ENCODE results near the gene LGI2.

The LGI2 gene

DNA sequence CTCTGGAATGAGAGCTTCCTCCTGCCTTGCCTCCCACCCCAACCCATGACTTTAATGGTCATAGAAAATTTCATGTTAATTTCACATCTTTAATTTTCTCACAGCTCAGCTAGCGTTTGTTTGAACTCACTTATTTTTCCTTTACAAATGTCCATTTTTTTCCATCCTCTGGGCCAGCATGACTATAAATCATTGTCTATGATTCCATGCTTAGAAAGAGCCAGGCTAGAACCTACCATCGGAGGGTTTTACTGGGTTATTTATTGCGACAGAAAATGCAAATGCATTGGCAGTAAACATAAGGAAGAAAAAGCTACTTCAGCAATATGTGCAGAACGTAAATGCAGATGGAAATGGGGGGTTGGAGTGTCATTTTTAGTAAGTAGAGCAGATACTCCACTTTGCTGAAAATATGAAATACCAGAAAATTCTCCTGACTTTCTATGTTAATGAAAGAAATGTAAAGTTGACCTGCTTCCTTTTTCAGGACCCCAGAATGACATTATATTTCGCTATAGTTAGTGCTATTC lies 37.1 kb downstream of the LGI2 start:
- Mint-ChIP-seq H3K27me3 (peaks cover 4% of the 10 kb centered on the region), H3K9me3 (no peaks in the 10 kb centered on the region), H3K4me1 (ENCODE audit: low read depth) (no peaks in the 10 kb centered on the region), H3K27ac (no peak overlapping the region), H3K4me3 (no peak overlapping the region), H3K36me3 (ENCODE audit: low read depth) (no peaks in the 10 kb centered on the region)
- no peak for DNase-seq

DNA sequence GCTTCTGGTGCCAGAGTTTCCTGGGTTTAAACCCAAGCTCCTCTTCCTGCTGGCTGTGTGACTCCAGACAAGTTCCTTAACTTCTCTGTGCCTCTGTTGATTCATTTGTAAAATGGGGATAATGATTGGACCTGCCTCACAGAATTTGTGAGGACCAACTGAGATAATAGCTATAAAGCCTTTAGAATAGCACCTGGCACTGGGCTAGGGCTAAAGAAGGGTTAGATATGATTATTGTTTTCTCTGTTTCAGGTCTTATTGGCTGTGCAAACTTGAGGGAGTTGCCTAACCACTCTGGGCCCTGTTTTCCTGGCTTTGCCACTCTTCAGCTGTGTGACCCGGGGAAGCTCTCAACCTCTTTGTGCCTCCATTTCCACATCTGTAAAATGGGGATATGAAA lies 37.8 kb downstream of the LGI2 start:
- H3K4me3 Mint-ChIP-seq = no peak overlapping the region
- H3K36me3 Mint-ChIP-seq (ENCODE audit: low read depth) = no peaks in the 10 kb centered on the region
- H3K27ac Mint-ChIP-seq = no peak overlapping the region
- no peaks in the 10 kb centered on the region for H3K9me3 Mint-ChIP-seq
- no peaks in the 10 kb centered on the region for H3K4me1 Mint-ChIP-seq (ENCODE audit: low read depth)
- H3K27me3 Mint-ChIP-seq = peaks cover 4% of the 10 kb centered on the region
- DNase-seq = no peak

DNA sequence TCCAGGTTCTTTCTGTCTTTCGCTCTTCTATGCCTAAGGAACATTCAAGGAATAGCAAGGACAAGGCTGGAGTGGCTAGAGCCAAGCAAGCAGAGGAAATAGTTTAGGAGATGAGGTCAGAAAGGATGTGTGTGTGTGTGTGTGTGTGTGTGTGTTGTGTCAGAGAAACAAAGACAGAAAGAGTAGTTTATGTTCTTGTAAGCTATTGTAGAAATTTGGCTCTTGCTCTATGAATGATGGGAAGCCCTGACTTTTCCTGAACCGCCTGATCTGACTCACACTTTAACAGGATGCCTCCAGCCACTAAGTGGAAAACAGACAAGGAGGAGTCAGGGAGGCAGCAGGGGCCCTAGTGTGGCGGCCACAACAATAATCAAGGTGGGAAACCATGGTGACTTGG lies 39.7 kb downstream of the LGI2 start:
- Mint-ChIP-seq H3K4me1 (ENCODE audit: low read depth) (no peaks in the 10 kb centered on the region), H3K27ac (no peak overlapping the region), H3K9me3 (no peaks in the 10 kb centered on the region), H3K4me3 (no peak overlapping the region), H3K36me3 (ENCODE audit: low read depth) (no peaks in the 10 kb centered on the region), H3K27me3 (peaks cover 8% of the 10 kb centered on the region)
- DNase-seq = no peak

DNA sequence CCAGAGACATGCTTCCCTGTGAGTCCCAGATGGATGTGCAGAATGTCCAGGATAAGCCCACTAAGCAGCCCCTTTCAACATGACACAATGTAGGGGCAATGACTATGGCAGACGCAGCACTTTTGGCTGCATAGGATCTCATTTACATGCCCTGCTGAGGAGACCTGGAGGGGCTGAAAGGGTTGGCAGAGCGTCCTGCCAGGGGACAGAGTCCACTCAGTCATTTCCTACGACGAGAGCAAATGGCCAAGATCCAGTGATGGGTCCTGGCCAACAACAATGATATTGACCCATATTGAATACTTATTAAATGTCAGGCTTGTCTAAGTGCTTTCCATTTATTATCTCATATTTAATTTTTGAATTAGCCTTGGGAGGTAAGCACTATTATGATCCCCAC lies 41.4 kb downstream of the LGI2 start:
- H3K27ac Mint-ChIP-seq = no peak overlapping the region
- no peaks in the 10 kb centered on the region for H3K4me1 Mint-ChIP-seq (ENCODE audit: low read depth)
- DNase-seq = no peak
- no peaks in the 10 kb centered on the region for H3K36me3 Mint-ChIP-seq (ENCODE audit: low read depth)
- no peak overlapping the region for H3K4me3 Mint-ChIP-seq
- no peaks in the 10 kb centered on the region for H3K9me3 Mint-ChIP-seq
- H3K27me3 Mint-ChIP-seq = peaks cover 8% of the 10 kb centered on the region

DNA sequence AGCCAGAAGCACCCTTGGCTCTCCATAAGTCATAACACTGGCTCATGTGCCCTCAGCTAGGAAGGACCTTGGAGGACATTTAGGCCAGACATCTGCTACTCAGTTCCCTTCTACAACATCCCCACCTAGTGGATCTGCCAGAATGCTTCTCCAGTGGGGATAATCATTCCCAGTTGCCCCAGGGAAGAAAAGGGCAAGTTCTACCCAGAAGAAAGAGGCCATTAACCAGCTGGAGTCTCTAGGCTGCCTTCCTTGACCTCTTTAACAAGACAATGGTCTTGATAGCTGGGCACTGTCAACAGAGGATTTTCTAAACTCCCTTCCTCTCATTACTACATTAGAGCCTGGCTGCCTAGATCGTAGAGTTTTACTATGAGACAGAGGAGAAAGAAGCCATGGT lies 42.0 kb downstream of the LGI2 start:
- peaks cover 8% of the 10 kb centered on the region for H3K27me3 Mint-ChIP-seq
- no peaks in the 10 kb centered on the region for H3K9me3 Mint-ChIP-seq
- no peak for DNase-seq
- H3K4me3 Mint-ChIP-seq = no peak overlapping the region
- H3K4me1 Mint-ChIP-seq (ENCODE audit: low read depth) = no peaks in the 10 kb centered on the region
- no peaks in the 10 kb centered on the region for H3K36me3 Mint-ChIP-seq (ENCODE audit: low read depth)
- H3K27ac Mint-ChIP-seq = no peak overlapping the region

DNA sequence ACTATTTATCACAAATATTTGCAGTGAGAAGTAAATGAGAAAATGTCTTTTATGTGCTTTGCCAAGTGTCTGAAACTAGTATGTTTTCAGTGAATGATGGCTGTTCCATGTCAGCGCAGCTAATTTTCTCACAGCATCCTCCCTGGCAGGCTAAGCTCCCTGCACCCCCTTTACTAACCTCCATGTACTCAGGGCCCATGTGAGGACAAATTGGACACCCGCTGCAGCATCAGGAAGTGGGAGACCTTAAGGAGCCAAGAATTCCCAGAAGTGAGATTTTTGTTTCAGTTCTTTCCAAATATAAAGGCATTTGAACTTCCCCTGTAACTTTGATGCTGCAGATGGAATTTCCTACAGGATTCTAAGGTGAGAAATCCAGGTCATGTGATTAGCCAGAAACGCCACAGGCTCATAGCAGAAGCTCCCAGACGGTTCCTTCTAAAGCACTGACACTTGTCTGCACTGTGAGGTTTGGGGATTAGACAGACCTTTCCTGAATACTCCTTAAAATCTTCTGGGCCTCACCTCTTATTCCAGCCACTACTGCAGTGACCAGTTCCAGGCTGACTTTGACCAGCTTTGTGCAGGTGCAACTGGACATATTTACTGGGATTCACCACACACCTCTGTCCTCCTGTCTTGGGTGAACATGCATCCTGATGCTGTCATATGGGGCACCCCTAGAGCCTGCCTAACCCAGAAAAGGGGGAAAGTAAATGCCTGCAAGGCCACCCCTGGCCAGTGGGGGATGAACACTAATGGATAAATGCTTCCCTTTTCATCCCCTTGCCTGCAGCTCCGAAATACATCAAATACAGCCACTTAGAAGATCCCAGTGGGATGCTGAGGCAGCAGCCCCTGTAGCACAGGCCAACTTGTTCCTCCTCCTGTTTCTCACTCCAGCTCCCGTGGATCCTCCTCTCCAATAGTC lies 45.9 kb downstream of the LGI2 start:
- no peaks in the 10 kb centered on the region for H3K9me3 Mint-ChIP-seq

DNA sequence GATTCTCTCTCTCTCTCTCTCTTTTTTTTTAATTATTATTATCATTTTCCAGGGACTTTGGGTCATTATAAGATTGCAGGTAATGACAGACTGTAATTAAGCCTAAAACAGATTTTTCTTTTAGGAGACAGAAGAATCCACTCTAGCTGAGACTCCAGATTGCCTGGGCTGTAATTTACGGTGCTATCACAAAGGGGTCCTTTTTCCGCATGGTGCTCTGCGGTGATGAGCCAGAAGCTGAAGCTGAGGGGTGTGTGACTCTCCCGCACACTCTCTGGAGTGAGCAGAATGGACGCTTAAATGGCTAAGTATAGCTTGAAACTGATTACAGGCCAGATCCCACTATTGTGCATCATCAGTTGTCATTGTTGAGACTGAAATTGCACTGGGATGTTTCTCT lies 50.0 kb downstream of the LGI2 start:
- no peak for DNase-seq
- H3K27me3 Mint-ChIP-seq = peaks cover 36% of the 10 kb centered on the region
- no peak overlapping the region for H3K27ac Mint-ChIP-seq
- peaks cover 8% of the 10 kb centered on the region for H3K4me1 Mint-ChIP-seq (ENCODE audit: low read depth)
- H3K4me3 Mint-ChIP-seq = no peak overlapping the region
- H3K9me3 Mint-ChIP-seq = no peaks in the 10 kb centered on the region
- no peaks in the 10 kb centered on the region for H3K36me3 Mint-ChIP-seq (ENCODE audit: low read depth)

More for the DNA sequence above, 45.9 kb downstream of the LGI2 start:
- Mint-ChIP-seq H3K4me1 (ENCODE audit: low read depth) (peaks cover 5% of the 10 kb centered on the region), H3K27ac (no peak overlapping the region), H3K36me3 (ENCODE audit: low read depth) (no peaks in the 10 kb centered on the region), H3K4me3 (no peak overlapping the region), H3K27me3 (peaks cover 16% of the 10 kb centered on the region)
- DNase-seq = no peak

DNA sequence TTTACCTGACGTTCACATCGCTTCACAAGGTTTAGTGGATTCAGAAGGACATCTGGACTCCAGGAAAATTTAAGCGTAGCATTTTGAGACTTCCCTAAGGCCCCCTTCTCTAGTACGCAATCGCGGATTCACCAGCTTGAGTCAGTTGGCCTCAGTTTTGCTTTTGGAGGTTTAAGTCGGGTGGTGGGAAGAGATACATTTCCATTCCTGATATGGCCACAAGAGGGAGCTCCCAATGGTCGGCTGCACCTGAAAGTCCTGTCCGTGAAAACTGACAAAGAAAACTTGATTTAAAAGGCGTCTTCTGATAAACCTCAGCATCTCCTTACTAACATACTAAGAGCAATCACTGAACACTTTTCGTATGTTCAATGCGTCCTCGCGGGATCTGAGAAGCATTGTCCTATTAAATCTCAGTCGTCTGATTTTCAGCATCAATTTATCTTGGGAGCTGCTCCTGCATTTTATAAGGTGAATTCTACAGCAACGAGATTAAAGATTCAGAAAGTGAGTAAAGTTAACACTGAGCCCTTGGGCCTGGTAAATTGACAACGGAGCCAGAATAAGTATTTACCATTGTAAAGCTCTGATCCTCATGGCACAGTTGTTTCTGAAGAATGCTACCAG lies 50.6 kb downstream of the LGI2 start:
- peaks cover 36% of the 10 kb centered on the region for H3K27me3 Mint-ChIP-seq
- peak; percentile 42 for DNase-seq
- H3K4me1 Mint-ChIP-seq (ENCODE audit: low read depth) = peaks cover 8% of the 10 kb centered on the region
- H3K27ac Mint-ChIP-seq = no peak overlapping the region
- no peaks in the 10 kb centered on the region for H3K36me3 Mint-ChIP-seq (ENCODE audit: low read depth)
- H3K9me3 Mint-ChIP-seq = no peaks in the 10 kb centered on the region
- H3K4me3 Mint-ChIP-seq = no peak overlapping the region

DNA sequence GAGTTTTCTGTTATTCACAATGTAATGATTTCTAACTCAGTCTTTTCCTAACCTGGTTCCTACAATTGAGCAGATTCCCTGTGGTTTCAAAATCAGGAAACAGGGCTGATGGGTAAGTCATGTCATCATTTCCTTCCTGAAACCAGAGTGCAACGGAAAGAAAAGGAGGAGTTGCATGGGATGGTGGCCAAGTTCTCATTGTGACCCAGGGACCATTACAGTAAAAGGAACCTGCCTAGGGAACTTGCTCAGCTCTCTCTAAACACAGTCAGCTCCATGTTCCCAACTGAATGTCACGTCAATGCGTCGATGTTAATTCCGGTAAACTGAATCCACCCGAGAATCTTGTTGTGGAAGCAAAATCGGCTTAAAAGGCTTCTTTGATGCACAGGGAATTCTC lies 51.2 kb downstream of the LGI2 start:
- H3K27ac Mint-ChIP-seq = no peak overlapping the region
- H3K4me3 Mint-ChIP-seq = no peak overlapping the region
- H3K4me1 Mint-ChIP-seq (ENCODE audit: low read depth) = peaks cover 8% of the 10 kb centered on the region
- no peaks in the 10 kb centered on the region for H3K9me3 Mint-ChIP-seq
- peaks cover 41% of the 10 kb centered on the region for H3K27me3 Mint-ChIP-seq
- no peaks in the 10 kb centered on the region for H3K36me3 Mint-ChIP-seq (ENCODE audit: low read depth)
- no peak for DNase-seq

DNA sequence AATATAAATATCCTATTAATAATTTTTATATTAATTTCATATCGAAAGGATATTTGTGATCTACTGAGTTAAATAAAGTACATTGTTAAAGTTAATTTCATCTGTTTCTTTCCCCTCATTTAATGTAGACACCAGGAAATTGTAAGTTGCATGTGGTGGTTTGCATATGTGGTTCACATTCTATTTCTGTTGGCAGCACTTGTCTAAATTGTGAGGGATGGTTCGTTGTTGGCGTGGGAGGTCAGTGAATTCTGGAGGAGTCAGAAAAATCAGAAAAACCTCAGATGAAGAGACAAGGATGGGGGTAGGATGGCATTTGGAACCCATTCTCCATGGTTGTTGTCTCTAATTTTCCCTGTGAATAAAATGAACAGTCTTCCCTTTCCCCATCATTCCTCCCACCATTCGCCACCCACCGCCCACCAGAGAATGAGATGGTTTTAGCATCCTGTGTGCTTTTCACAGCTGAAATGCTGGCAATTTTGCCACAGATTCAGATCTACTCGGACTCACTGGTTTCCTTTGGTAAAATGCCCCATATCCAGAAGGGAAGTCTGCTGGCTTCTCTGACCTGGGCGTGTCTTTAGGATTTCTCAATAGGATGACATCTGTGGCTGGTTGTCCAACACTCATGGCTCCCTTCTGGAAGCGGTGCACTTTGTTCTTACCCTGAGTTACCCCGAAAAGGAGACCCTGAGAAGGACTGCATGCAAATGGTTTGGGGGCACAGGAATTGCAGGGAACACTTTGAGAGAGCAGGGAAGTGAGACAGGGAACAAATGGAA lies 52.3 kb downstream of the LGI2 start:
- Mint-ChIP-seq H3K4me3 (no peak overlapping the region), H3K9me3 (no peaks in the 10 kb centered on the region), H3K27me3 (peaks cover 52% of the 10 kb centered on the region), H3K4me1 (ENCODE audit: low read depth) (peaks cover 8% of the 10 kb centered on the region), H3K36me3 (ENCODE audit: low read depth) (no peaks in the 10 kb centered on the region), H3K27ac (no peak overlapping the region)
- no peak for DNase-seq

DNA sequence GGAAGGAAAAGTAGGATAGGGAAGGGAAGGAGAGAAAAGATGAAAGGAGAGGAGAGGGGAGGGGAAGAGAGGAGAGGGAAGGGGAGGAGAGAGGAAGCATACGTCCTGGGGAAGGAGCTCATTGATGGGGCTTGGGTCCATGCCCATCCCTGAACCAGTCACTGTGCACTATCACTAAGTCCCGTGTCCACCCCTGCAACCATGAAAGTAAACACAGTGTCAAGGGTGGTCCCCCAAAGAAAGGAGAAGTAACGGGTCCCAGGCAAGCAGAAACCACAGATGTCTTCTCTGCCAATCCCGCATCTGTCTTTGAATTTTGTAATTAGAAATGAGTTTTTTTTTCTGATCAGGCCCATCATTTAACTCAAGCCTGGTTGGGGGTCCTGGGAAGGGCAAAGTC lies 55.2 kb downstream of the LGI2 start:
- Mint-ChIP-seq H3K27ac (no peak overlapping the region), H3K27me3 (peaks cover 50% of the 10 kb centered on the region), H3K4me3 (no peak overlapping the region), H3K4me1 (ENCODE audit: low read depth) (peaks cover 8% of the 10 kb centered on the region), H3K36me3 (ENCODE audit: low read depth) (no peaks in the 10 kb centered on the region), H3K9me3 (no peaks in the 10 kb centered on the region)
- no peak for DNase-seq

DNA sequence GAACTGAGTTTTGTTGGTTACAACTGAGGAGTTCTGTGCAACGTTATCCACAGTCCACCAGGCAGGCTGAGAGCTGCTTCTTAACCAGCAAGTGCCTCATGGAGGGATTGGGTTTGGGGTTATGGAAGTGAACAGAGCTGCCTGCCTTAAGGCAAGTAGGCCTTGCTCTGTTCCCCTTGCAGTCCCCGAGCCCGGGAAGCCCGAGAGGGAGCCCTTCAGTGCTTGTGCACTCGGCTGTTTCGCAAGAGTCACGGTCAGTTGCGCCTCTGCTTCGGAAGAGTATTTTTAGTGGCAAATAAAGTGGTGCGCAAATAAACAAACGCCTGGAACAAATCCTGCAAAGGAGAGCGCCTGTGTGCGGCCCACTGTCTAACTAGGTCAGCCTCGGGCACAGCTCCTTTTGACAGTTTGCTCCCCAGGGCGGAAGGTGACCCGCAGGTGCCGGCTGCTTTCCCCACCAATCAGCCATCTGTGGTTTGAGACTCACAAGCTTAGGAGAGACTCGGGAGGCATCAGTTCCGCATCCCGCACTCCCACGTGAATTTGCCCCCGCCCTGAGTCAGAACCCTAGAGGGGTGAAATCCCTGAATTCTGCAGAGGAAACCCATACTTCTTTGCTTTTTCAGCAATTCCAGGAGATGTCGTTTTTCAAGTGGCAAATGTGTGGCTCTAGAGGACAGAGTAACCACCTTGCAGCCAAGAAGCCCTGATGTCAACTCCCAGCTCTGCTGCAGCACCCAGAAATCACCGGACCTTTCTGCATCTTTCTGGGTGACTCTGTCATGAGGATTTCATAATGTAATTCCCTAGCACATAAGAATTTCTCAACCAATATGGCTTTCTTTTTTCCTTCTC lies 56.8 kb downstream of the LGI2 start:
- no peak overlapping the region for H3K27ac Mint-ChIP-seq
- H3K4me3 Mint-ChIP-seq = no peak overlapping the region
- H3K9me3 Mint-ChIP-seq = no peaks in the 10 kb centered on the region
- H3K27me3 Mint-ChIP-seq = peaks cover 38% of the 10 kb centered on the region
- H3K4me1 Mint-ChIP-seq (ENCODE audit: low read depth) = no peaks in the 10 kb centered on the region
- no peaks in the 10 kb centered on the region for H3K36me3 Mint-ChIP-seq (ENCODE audit: low read depth)
- no peak for DNase-seq

DNA sequence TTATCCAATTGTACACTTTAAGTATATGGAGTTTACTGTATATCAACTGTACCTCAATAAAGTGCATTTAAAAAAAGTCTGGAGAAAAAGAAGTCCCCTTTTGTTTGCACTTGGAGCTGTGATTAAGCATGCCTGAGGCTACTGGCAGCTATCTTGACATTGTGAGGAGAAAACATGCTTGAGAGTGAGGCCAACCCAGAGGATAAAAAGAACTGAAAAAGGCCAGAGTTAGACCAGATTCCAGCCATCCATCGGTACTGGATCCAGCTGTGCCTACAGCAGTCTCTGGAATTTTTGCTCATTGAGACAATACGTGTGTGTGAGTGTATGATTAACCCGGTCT lies 57.4 kb downstream of the LGI2 start:
- Mint-ChIP-seq H3K9me3 (no peaks in the 10 kb centered on the region), H3K36me3 (ENCODE audit: low read depth) (no peaks in the 10 kb centered on the region), H3K27ac (no peak overlapping the region), H3K4me3 (no peak overlapping the region), H3K4me1 (ENCODE audit: low read depth) (no peaks in the 10 kb centered on the region), H3K27me3 (peaks cover 32% of the 10 kb centered on the region)
- no peak for DNase-seq

DNA sequence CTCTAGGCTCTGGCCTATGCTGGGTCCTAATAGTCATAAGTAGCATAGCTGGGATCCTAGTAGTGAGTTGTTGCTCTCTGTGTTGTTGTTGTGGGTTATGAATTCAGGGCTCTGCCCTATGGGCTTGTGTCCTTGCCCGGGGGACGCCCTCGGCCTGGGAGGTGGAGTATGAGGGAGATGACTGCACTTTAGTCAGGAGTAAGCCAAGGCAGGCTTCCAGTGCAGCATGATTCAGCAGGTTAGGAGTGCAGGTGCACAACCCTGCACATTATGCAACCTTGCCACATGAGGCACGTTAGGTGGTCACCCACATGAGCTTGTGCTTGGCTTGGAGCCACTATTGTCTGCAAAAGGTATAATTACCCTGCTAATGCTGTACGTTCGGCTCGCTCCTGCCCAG lies 59.6 kb downstream of the LGI2 start:
- no peak for DNase-seq
- Mint-ChIP-seq H3K4me3 (no peak overlapping the region), H3K9me3 (peaks cover 3% of the 10 kb centered on the region), H3K27ac (no peak overlapping the region), H3K36me3 (ENCODE audit: low read depth) (no peaks in the 10 kb centered on the region), H3K4me1 (ENCODE audit: low read depth) (no peaks in the 10 kb centered on the region), H3K27me3 (peaks cover 17% of the 10 kb centered on the region)
